Measurements from ENCODE around the gene GALNTL6. TPM values are rescaled to one million over a fixed set of nuclear protein-coding genes. Genes with fewer than 3 reads are reported as not detected.
"Not testable (repeated sequence)": the region's sequence is repeated elsewhere in the genome, so short reads cannot be mapped to it uniquely, and the experiment has no call there.

Gene GALNTL6
- total RNA-seq, 1 donor from 2014 or later: not detected

- peak; percentile 28 for DNase-seq
These were observed 1185.6 kb downstream of the GALNTL6 start for GRCh38 chr4:172998527-172999469.

DNA sequence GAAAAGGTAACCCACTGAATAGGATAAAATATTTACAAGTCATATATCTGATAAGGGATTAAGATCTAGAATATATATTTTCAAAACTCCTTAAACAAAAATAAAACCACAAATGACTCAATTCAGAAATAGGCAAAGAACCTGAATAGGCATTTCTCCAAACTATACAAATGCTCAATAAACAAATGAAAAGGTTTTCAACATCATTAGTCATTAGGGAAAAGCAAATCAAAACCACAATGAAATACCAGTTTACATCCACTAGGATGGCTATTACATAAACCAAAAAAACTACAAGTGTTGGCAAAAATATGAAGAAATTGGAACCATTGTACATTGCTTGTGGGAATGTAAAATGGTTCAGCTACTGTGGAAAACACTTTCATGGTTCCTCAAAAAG, 1188.4 kb downstream of the GALNTL6 start:
- DNase-seq: no peak

- DNase-seq: no peak
These were observed 1189.8 kb downstream of the GALNTL6 start for GRCh38 chr4:173002830-173003561.

DNA sequence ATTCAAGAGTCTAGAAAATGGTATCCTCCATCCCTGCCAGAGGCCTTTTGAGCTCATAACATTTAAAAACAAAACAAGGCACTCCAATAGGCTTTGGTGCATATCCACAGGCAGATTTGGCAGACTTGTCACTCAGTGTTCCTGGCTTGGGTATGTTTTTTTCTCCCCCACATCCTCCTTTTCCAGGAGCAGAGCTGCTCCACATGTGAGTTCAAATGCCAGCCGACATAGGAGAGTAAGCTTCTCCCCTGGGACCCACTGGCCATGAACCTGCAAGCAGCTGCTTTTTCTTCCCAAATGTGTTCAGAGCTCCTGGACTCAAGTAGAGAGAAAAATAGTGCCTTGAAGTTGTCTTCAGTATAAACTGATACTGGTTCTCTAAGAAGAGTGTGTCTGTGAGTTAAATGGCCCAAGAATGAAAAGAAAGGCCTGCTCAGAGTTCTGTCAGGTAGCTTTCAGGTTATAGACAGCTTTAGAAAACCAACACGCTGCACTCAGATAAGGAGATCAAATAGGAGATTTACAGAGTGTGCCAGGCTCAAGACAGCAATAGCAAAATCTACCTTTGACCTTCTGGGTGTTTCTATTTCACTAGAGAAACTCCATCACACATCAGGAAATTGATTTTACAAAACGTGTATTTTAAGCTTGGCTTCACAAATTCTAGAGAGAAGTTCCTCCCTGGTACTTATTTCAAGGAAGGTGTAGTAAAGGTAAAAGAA, 1192.9 kb downstream of the GALNTL6 start:
- DNase-seq: no peak

DNA sequence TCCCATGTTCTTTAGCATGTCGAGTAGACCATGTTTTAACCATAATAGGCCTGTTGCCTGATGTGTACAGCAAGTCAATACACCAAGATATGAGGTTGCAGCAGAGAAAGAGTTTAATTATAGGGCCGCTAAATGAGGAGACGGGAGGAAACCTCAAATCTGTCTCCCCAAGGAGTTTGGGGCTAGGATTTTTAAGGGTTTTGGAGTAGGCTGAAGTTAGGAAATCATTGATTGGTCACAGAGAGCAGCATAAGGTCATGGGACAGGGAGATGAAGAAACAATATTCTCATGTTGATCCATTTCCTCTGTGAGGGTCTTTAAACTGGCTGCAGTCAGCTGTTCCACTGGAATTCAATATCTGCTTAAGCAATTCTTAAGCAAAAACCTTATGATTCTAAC, 1195.2 kb downstream of the GALNTL6 start:
- DNase-seq: no peak

DNA sequence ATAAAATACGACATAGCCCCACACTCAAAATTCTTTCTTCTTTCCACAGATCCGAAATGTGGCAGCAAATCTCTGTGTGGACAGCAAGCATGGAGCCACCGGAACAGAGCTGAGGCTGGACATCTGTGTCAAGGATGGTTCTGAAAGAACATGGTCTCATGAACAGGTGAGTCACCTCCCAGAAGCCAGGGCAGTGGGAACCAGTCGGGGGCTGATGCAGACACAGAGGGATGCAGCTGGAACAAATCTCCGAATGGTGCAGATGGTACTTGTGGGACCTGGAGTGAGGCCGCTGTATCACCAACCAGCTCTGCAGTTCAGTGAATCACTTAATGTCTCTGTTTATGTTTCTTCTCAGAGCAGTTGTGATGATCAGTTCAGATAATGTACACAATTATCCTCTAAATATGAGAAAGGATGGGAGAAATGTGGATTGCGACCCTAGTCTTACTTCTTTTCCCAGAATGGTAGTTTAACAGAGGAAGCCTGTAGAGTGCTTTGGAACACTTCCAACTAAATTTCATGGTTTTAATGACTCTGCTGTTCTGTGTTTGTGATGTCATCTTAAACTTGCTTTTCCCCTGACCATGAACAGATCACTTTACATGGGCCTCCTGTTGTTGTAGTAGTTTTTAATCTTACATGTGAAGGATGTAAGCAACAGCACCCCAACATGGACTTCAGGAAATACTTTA, 1196.1 kb downstream of the GALNTL6 start:
- peak; percentile 13 for DNase-seq

- DNase-seq: no peak
These were observed 1199.4 kb downstream of the GALNTL6 start for GRCh38 chr4:173012608-173013007.

DNA sequence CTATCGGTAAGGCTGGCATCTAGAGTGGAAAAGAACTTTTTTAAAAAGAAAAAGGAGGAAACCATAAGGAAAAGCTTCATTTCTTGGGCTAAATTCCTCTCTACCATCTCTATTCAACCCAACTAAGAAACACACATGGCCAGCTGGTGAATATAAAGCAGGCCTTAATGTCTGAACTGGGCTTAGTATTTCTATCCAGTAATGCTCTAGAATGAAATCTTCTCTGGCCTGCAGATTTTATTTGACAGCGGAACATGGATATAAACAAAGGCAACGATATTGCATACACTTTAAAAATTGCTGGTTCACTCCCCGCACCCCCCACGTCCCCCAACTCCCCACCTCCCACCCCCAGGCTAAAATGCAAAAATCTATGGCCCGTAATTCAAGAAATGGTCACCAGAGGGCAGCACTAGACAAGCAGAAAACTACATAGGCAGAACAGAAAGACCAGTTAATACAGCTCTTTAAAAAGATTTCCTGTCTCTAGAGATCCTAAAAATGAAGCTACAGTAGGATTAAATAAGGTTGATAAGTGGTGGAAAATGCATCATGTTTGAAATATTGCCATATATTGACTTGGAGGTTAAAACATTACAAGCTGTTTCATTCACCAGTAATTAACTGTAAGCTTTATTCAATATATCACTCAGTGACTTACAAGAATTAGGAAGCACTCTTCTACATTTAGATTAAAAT, 1200.2 kb downstream of the GALNTL6 start:
- peak; percentile 67 for DNase-seq

GRCh38 chr4:173014113-173014558, 1200.9 kb downstream of the GALNTL6 start:
- peak; percentile 73 for DNase-seq

- DNase-seq: no peak
These were observed 1201.6 kb downstream of the GALNTL6 start for GRCh38 chr4:173014836-173015235.

GRCh38 chr4:173017802-173018201, 1204.6 kb downstream of the GALNTL6 start:
- DNase-seq: no peak

DNA sequence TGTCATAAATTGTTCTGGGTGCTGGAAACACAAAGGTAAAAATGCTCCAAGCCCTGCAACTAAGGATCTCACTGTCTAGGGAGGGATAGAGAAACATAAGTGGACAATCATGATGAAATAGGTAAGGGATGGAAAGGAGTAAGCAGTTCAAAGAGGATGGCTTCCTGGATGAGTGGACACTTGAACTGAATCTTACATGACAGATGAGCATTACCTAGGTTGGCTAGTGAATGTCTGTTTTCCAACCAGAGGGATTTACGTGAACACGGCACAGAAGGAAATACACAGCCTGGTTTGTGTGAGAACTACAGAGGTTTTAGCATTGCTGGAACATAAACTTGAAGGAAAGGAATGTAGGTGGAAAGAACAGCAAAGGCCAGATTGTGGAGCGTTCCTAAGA, 1205.2 kb downstream of the GALNTL6 start:
- DNase-seq: no peak

GRCh38 chr4:173019664-173020063, 1206.5 kb downstream of the GALNTL6 start:
- no peak for DNase-seq

DNA sequence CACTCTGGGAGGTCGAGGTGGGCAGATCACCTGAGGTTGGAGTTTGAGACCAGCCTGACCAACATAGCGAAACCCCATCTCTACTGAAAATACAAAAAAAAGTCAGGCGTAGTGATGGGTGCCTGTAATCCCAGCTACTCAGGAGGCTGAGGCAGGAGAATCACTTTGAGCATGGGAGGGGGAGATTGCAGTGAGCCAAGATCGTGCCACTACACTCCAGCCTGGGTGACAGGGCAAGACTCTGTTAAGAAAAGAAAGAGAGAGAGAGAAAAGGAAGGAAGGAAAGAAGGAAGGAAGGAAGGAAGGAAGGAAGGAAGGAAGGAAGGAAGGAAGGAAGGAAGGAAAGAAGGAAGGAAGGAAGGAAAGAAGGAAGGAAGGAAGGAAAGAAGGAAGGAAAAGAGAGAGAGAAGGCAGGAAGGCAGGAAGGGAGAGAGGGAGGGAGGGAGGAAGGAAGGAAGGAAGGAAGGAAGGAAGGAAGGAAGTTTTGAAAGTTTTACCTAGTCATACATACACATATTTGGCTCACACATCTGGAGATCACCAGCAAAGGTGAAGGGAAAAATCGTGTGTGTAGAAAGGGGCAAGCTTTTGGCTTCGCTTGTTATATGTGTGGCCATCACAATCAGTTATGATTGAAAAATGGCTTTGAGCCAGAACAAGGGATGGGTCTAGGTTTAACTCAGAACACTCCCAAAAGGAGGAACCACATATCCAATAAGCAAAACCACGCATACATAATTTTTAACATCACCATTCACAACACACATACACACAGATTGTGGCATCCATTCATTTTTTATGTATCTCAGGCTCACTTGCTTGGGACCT, 1208.8 kb downstream of the GALNTL6 start:
- DNase-seq: not testable (repeated sequence)

GRCh38 chr4:173024203-173024602, 1211.0 kb downstream of the GALNTL6 start:
- no peak for DNase-seq

GRCh38 chr4:173025131-173025530, 1211.9 kb downstream of the GALNTL6 start:
- peak; percentile 51 for DNase-seq

DNA sequence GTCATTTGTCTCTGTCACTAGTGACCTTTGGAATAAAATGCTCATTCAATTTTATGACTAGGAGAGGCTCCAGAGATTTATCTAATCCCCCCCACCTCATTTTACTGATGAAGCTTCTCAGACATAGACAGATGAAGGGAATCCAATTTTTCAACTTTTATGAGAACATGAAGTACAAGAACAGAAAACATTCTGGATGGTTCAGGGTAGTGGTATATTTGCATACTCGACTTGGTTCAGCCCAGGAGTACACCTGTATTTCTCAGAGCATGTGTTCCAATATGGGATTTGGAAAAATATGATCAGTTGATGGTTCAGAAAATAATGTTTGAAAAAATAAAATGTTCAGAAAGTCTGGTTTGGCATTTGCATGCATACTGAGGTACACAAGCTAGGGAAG, 1224.0 kb downstream of the GALNTL6 start:
- no peak for DNase-seq

- no peak for DNase-seq
These were observed 1225.1 kb downstream of the GALNTL6 start for GRCh38 chr4:173038192-173038896.

DNA sequence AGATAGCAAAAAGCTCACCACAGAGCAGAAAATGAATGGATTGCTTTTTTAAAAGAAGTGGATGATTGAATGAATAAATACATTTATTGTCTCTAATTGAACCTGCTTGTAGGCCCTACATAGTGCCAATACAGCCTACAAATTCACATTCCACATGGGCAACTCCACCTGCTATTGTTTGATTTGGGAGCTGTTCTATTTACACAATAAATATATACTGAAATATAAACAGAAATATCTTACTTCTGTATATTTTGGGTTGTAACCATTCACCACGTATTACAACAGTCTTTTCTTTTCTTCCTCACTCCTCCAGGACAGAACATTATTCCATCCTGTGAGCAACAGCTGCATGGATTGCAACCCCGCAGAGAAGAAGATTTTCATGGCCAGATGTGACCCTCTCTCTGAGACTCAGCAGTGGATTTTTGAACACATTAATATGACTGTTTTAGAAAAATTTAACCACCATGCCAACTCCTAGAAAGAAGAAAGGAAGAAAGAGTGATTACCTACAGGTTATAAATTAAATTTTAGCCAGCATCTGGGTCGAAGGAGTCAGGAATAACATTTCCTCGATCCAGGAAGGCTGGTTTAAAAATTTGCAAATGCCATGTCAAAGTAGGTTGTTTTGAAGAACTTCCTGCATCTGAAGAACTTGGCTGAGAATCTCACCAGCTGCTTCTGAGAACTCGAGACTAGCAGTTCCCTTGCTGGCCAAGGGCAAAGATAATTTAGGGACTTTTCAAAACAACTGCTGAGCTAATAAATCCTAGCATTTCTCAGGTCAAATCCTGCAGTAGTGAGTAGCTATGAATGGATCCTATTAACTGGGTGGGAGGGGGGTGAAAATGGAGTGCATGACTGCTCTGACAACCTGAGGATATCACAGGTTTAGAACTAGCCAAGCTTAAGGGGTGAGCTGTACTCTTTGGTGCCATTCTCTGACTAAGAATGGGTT, 1226.7 kb downstream of the GALNTL6 start:
- DNase-seq: peak; percentile 64

Data from dermis blood vessel endothelial cell (primary cell).